Measurements from ENCODE around the gene VRK1.
"Not testable (repeated sequence)": the region's sequence is repeated elsewhere in the genome, so short reads cannot be mapped to it uniquely, and the experiment has no call there.

VRK1 gene, protein sequence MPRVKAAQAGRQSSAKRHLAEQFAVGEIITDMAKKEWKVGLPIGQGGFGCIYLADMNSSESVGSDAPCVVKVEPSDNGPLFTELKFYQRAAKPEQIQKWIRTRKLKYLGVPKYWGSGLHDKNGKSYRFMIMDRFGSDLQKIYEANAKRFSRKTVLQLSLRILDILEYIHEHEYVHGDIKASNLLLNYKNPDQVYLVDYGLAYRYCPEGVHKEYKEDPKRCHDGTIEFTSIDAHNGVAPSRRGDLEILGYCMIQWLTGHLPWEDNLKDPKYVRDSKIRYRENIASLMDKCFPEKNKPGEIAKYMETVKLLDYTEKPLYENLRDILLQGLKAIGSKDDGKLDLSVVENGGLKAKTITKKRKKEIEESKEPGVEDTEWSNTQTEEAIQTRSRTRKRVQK

DNA sequence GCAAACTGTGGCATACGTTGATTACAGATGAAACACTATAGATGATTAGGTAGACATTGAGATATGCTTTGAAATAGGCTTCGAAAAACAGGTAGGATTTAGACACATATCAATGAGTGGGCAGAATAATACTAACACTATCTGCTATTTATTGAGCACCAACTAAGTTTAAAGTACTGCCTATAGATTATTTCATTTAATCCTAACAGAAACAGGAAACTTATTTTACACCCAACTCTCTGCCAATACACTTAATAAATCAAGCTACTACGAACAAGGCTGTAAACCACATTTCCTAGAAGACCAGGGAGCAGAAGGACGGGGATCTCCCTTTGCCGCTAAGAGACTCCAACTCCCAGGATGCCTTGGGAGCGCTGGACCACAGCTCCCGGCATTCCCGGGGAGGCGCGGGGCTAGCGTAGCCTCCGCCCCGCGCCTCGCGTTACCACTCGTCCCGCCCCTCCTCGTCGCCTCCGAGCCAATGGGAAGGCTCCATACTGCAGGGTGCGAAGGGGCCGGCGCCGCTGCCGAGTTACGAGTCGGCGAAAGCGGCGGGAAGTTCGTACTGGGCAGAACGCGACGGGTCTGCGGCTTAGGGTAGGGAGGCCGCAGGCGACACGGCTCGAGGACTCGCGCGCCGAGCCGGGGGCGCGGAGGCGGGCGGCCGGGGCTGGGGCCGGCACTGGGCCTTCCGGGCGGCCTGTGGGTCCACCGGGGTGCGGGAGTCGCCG is at the start of gene VRK1:
TSS of gene VRK1 (plus strand) at position 532 of the 731 bp plus-strand sequence. CDS start 36,090 bp downstream, outside the sequence.
- DNase-seq = peak; percentile 31

GRCh38 chr14:96747608-96748007 is 49.6 kb upstream of the VRK1 start:
- DNase-seq = no peak

DNA sequence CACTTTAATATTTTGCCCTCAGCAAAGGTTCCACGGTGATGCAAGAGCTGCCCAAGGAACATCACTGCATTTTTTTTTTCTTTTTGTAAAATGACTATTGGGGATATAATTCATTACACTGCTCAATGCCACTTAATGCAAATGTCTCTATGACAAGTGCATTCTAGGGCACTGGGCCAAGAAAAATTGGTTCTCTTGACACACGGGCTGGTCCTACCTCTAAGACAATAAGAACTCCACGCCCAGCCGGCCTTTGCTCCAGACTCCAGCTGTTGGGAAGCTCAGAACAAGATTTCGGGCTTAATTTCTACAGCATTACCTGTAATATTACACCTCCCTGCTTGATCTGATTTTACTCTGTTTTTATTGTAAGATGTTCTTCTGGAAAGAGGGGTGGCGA is 48.8 kb upstream of the VRK1 start:
- DNase-seq = no peak

DNA sequence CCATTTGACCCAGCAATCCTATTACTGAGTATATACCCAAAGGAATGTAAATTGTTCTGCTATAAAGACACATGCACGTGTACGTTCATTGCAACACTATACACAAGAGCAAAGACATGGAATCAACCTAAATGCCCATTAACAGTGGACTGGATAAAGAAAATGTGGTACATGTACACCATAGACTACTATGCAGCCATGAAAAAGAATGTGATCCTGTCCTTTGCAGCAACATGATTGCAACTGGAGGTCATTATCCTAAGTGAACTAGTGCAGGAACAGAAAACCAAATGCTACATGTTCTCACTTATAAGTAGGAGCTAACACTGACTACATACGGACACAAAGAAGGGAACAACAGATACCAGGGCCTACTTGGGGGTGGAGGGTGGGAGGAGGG is 45.7 kb upstream of the VRK1 start:
- DNase-seq = no peak

DNA sequence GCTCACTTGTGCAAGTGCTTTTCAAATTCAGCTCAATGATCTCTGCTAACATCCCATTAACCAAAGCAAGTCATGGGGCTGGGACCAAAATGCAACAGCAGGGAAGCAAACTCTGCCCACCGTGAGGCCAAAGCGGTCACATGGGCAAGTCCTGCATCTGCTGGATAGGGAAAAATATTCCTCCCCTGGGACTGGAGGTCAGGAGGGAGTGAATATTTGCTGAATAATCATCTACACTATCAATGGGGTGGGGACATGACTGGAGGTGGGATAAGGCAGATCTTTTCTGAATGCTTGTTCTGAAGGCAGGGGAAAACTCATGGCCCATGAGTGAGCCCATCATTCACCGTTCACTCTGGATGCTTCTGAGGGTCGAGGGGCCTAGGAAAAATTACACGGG is 45.1 kb upstream of the VRK1 start:
- no peak for DNase-seq

DNA sequence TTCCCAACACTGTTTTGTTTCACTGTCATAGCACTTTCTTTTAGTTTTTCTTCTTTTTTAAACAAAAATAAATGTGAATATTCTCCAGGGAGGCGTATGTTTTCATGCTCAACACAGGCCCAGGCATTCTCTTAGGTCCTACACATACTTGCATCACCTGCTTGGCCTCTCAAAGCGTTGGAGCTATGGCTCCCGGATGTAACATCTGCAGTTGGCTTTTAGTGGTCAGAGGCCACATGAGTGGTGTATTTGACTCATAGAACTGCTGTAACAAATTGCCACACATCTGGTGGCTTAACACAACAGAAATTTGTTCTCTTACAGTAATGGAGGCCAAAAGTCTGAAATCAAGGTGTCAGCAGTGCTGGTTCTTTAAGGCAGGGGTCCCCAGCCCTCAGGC is 44.6 kb upstream of the VRK1 start:
- DNase-seq = no peak

DNA sequence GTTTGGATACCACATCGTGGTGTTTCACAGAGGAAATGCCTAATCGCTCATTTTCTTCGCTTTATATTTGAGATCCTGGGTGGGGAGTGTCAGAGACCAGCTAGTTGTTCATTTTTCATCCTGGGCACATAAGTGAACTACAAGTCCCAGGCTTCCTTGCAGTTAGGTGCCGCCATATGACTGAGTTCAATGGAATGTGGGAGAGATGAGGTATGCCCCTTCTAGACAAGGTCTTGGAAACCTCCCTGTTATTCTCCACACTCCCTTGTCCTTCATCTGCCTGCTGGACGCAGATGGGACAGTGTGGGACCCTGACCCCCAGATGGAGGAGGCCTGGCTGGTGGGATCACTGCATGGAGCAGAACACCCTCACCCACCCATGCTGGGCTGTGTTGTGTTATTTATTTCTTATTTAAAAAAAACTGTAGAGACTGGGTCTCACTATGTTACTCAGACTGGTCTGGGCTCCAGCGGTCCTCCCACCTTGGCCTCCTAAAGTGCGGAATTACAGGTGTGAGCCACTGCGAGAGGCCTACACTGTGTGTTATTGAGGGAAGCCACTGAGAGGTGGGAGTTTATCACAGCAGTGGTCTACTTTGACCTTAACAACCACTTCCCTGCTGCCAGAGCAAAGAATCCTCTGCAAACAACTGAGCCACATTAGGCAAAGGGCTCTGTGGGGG is 42.9 kb upstream of the VRK1 start:
- DNase-seq = no peak

- DNase-seq = no peak
Measured at GRCh38 chr14:96754845-96755184, 42.4 kb upstream of the VRK1 start.

GRCh38 chr14:96756745-96757144 is 40.4 kb upstream of the VRK1 start:
- DNase-seq = no peak

GRCh38 chr14:96757456-96757855 is 39.7 kb upstream of the VRK1 start:
- DNase-seq = no peak

GRCh38 chr14:96761066-96761465 is 36.1 kb upstream of the VRK1 start:
- DNase-seq = no peak

DNA sequence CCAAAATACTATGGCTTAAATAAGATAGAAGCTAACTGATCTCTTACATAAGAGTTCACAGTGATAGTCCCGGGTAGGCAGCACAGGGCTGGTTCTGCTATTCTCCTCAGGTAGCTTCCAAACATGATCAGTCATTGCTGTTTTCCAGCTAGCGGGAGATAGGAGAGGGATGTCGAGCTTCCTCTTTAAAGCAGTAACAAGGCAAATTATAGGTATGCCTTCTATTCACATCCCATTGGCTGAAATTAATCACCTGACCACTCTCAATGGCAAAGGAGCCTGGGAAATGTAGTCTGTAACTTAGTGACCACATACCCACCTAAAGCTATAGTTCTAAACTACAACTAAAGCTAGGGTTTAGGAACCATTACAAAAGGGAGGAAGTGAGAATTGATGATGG is 34.5 kb upstream of the VRK1 start:
- peak; percentile 40 for DNase-seq

- DNase-seq = no peak
Measured at GRCh38 chr14:96764012-96764411, 33.2 kb upstream of the VRK1 start.

GRCh38 chr14:96765205-96765604 is 32.0 kb upstream of the VRK1 start:
- DNase-seq = not testable (repeated sequence)

GRCh38 chr14:96772929-96773328 is 24.3 kb upstream of the VRK1 start:
- DNase-seq = no peak

- DNase-seq = no peak
Measured at GRCh38 chr14:96776791-96777190, 20.4 kb upstream of the VRK1 start.

GRCh38 chr14:96780500-96780899 is 16.7 kb upstream of the VRK1 start:
- DNase-seq = no peak

DNA sequence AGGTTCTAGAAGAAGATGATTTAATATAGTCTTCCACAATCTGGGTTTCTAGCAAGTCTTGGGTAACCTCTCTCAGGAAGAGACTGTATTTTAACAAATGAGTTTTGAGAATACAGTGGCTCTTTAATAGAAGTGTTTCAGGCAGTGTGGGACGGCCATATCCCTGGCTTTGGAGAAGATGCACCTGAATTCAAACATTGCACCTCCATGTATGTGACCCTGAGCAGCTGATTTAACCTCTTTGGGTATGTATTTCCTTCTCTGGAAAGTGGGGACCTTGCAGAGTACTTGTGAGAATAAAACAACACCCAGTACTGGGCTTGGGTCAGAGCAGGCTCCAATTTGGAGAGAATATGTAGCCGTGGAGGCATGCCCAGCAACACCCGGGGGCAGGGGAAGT is 15.8 kb upstream of the VRK1 start:
- DNase-seq = no peak

DNA sequence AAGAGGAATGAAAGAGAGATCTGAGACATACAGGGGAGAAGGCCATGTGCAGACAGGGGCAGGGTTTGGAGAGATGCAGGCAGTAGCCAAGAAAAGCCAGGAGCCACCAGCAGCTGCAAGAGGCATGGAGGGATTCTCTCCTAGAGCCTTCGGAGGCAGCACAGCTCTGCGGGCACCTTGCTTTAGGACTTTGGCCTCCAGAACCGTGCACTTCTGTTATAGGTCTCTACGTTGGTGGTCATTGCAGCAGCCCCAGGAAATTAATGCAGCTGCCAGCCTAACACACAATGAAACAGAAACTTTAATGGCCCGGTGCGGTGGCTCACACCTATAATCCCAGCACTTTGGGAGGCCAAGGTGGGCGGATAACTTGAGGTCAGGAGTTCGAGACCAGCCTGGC is 14.7 kb upstream of the VRK1 start:
- no peak for DNase-seq

GRCh38 chr14:96783043-96783914 is 13.9 kb upstream of the VRK1 start:
- no peak for DNase-seq

DNA sequence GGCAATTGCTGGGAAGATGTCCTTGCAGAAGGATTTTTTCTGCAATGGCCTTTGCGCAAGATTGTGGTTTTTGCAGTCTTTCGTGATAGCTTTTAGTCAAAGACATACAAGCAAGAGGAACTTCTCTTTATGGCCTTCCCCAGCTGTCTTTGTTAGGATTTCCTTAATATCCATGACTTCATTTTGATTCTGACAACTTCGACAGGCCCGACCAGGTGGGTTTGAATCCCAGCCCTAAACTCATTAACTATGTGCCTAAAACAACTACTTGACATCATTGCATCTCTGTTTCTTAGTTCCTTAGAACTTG is 13.3 kb upstream of the VRK1 start:
- DNase-seq = no peak

DNA sequence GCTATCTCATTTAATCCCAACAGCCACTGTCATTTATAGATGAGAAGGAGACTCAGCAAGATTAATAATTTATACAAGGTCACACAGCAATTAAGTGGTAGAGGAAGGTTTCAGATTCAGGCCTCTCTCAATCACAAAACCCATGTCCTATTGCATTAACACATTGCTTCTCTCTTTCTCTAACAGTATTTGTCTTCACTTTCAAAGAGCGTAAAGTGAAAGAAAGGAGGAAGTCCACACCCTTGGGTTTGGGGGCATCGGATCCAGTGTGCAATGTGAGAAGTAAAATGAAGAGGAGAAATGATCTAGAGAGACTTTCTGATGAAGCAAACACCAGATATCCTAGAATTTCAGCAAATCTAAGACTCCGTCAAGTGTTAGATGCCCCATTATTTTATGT is 7.0 kb upstream of the VRK1 start:
- no peak for DNase-seq

DNA sequence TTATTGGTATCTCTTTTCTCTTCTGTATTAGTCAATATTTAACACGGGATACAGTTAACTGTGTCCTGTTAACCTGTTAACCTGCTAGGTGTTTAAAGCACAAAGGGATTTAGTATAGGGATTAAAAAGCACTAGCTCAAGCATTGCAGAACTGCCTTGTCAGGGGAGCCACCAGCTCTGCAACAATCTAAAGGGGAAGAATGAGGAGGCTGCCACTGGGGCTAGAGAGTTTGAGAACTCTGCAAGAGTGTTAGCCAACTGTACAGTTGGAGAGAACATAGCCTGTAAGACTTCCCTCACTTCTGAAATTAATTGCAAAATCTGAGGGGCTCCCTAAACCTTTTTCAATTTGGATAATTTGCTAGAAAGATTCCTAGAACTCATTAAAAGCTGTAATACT is 6.5 kb upstream of the VRK1 start:
- DNase-seq = no peak
